MV-4-11 (cell line): ENCODE data around the gene PROCA1.

Experiments used
- DNase-seq: peaks from one replicate; lab custom pipeline; 2025; lab: John Stamatoyannopoulos, UW

Gene PROCA1

DNA sequence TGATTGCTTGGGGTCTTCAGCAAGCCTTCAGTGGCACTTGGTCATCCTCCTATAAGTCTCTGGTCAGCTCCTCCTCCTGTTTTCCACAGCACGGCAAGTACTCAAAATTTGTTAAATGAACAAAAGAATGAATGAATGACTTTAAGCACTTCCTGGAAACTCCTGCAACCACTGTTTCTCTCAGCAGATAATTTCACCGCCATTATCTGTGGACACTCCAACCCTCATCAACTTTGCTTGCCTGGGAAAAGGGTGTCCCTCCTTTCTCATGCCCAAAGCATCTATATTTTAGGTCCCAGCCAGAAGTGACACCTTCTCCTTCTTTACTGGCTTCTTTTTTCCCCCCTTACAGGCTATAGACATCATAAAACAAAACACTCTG is 4.4 kb downstream of the PROCA1 start:
- no peak for DNase-seq

- DNase-seq = no peak
Measured at GRCh38 chr17:28706471-28707338, 5.0 kb downstream of the PROCA1 start.

DNA sequence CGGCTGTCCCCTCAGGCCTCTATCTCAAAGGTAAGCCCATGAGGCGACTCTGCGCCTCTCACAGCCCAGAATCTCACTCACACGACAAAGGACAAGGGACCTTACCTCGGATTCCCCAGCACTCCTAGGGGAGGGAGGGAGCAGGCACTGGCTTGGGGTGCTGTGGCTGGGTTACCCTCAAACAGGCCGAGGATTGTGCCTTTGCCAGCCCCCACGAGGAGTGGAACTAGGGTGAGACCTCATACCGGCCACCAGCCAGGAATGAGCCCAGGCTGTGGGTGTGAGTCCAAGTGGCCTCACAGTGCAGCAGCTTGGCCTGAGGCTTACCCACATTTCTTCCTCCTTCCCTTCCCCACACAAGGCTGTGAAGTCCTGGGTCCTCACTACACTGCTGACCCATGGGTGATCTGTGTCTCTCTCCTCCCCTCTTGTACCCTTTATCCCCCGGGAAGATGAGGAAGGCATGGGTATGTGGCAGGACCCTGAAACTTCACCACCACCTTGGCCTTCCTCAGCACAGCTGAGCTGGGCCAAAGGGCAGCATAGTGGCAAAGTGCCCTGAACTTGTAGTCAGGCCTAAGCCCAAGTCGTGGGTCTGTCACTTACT is 5.9 kb downstream of the PROCA1 start:
- no peak for DNase-seq

DNA sequence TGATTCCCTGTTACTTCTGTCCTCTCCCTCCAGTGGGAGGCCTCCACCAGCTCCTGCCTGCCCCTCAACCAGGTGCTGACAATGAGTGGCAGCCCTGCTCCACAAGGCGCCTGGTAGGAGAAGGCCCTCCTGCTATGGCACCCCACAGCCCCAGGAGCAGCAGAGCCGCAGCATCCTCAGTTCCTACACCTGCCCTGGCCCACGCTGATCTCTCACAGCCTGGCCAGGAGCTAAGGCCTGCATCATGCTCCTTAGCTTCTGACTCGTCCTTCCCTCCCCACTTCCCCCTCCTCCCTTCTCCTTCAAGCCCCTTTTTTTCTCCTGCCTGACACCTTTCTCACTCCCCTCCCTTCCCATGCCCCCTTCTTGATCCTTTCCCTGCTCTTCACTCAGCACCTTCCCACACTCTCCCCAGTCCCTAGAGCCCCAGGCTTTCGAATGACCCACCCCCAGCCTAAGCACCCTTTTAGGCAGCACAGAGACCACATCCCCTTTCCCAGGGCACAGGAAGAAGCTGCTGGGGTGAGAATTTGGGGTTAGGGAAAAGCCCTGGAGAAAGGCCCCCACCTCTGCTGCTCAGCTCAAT is 6.5 kb downstream of the PROCA1 start:
- DNase-seq = no peak

- no peak for DNase-seq
Measured at GRCh38 chr17:28704219-28704858, 7.3 kb downstream of the PROCA1 start.

DNA sequence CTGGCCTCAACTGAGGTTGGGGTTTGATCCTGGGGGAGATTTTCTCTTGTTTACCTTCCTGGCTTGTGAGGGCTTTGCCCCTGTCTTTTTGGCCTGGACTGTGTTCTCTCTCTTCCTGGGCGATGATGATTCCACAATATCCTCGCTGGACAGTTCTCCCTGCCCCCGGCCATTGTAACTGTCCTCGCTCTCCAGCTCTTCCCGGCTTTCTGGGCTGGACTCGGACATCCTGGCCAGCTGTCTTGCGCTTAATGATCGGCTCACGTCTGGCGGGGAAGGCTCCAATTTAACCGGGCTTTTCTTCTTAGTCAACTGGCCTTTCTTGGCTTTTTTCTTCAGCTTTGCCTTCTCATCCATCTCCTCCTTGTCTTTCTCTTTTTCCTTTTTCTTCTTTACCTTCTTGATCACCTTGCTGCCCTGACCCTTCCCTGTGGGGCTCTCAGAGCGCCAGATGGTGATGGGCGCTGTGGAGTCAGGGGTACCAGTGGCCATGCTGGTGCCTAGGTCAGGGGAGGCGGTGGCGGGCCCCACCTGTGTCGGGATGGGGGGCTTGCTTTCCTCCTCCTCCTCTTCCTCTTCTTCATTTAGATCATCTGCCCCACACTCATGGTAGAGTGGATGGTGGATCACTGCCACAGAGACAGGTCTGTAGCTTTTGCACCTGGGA is 8.0 kb downstream of the PROCA1 start:
- DNase-seq = no peak

DNA sequence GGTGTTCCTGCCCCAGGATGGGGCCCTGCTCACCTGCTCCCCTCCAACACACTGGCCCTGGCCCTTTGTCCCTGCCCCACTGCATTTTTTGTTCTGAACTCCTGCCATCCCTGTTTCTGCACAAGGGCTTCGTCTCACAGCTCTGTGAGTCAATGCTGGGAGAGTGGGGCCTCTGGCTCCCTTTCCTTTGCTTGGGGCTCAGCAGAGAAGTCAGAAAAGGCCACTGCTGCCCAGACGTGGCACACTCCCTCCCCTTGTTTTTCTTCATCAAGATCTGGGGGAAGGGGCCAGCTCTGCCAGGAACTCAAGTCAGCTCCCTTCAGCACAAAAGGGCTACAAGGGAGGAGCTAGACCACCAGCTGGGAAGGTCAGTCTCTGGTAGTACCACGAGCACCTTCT is 8.9 kb downstream of the PROCA1 start:
- no peak for DNase-seq

DNA sequence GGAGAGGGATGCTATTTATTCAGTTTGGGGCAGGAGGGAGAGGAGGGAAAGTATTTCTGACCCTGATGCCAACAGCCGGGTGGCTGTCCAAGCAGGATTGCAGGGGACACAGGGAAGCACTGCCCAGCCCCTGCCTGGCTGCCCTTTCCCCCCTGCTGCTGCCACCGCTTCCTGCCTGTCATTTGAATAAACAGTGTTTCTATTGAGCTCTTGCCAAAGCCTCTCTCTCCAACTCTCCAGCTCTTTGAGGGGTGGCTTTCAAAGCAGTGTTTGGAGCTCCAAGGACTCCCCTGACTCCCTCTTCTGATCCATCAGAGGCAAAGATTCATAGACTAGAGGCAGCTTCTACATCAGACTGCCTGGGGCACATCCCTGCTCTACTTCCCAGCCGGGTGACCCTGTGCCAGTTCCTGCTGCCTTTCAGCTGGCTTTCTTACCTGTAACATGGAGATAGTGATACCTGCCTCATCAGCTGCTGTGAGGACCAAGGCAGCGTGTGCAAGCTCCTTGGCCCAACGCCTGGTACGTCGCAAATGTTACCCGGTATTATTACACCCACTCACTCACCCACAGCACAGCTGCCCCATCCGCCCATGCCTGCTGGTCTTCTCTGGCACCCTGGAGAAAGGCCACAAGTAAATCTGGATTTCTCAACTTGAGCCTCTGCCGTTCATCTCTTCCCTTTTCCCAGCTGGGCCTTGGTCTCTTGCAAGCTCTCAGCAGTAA is 9.5 kb downstream of the PROCA1 start:
- no peak for DNase-seq

GRCh38 chr17:28700830-28701492 is 10.7 kb downstream of the PROCA1 start:
- DNase-seq = no peak

DNA sequence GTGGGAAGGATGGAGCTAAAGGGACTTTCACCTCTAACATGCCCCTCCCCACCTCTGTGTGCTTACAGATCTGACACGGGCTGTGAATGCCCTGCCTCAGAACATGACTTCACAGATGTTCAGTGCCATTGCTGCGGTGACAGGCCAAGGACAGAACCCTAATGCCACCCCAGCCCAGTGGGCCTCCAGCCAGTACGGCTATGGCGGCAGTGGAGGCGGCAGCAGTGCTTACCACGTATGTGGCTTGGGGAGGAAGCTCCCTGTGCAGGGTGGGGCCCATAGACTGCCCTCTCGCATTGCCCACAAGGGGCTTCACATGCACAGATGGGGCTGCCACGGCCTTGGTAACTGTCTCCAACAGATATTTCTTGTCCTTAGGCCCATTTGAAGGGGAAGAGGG is 11.4 kb downstream of the PROCA1 start:
- no peak for DNase-seq

GRCh38 chr17:28698253-28698941 is 13.3 kb downstream of the PROCA1 start:
- DNase-seq = peak; percentile 2

- no peak for DNase-seq
Measured at GRCh38 chr17:28693869-28694268, 17.8 kb downstream of the PROCA1 start.

- no peak for DNase-seq
Measured at GRCh38 chr17:28689011-28689410, 22.7 kb downstream of the PROCA1 start.

DNA sequence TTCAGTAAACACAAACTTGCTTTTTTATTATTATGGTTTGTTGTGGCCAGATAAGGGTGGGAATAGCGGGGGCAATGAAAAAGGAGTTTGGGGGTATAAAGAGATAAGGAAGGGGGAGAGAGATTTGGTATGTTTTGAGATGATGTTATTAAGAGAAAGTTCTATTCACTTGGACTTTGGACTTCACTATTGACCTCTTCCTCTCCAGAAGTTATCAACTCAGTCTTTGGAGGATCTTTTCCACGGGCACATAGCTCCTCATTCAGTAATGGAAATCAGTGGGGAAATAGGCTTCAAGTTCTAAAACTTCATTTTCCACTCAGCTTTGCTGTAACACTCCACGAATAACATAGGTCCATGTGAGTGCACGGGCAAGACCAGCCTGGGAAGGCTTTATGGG is 23.2 kb downstream of the PROCA1 start:
- DNase-seq = no peak

DNA sequence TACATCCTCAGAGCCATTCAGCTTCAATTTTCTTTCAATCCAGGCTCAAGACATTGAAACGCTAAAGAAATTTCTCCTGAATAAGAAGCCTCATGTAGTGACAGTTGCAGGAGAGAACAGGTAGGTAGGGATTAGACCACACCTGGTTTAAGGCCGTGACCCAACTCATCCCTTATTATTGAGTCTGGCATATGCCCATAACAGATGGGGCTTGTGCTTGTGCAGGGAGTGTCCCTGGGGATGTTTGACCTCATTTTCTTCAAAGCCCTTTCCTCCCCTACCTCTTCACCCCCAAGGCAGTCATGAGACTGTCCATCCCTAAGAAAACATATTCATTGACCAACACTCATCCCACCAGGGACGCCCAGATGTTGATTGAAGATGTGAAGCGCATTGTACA is 25.4 kb downstream of the PROCA1 start:
- no peak for DNase-seq

DNA sequence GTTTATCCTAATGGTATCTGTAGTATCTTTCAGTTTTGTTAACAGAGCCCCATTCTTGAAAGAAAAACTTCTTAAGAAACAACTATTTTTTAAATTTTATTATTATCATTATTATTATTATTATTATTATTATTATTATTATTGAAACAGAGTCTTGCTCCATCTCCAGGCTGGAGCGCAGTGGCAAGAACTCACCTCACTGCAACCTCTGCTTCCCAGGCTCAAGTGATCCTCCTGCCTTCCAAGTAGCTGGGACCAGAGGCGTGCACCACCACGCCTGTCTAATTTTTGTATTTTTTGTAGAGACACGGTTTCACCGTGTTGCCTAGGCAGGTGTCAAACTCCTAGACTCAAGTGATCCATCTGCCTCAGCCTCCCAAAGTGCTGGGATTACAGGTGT is 26.3 kb downstream of the PROCA1 start:
- no peak for DNase-seq

DNA sequence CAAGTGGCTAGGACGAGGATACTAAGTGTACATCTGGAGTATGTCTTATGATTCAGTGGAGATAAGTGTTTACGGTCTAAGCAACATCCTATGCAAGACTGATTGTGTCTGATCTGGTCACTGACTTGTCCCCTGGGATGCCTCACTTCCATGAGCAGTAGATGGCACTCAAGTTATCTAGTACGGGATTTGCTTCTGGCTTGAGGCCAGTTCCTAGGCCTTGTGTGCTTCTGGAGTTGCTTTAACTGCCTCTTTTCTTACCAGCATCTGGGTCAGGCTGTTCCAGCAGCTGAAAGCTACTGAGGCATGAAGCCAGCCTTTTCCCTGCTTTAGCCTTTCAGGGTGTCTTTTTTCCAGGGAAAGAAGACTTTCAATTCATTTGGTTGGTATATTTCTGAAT is 26.7 kb downstream of the PROCA1 start:
- DNase-seq = no peak

DNA sequence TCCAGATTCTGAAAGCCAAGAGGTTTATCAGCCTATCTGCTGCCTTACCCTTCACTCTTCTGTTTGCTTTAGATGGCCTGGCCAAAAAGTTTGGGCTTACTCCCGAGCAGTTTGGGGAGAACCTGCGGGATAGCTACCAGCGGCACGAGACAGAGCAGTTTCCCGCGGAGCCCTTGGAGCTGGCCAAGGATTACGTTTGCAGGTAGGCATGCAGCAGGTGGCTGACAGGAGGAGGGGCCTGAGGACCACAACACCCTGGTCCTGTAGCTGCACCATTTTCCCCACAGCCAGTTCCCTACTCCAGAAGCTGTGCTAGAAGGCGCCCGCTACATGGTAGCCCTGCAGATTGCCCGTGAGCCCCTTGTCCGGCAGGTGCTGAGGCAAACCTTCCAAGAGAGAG is 29.0 kb downstream of the PROCA1 start:
- DNase-seq = no peak

GRCh38 chr17:28675980-28676379 is 35.7 kb downstream of the PROCA1 start:
- DNase-seq = no peak

DNA sequence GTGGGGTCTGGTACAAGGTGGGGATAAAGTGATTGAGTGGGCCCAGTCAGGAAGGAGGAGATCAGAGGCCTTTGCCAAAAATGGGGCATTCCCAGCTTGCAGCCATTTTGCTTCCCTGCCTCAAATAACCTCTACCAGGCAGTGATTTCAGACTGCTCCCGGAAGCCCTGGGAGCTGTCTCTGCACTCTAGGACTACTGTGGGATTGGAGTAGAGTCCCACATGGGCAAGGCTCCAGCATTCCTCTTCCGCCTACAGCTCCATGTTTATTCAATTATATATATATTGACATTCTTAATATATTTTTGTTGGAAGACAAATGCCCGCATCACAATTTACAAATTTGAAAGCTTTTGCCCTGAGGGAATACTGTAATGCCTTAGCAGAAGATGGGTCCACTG is 36.2 kb downstream of the PROCA1 start:
- DNase-seq = no peak

- DNase-seq = no peak
Measured at GRCh38 chr17:28669918-28670317, 41.8 kb downstream of the PROCA1 start.
